GM23338 (cell line): ENCODE results near the gene MAPK11. TPM values are rescaled to one million over a fixed set of nuclear protein-coding genes. Genes with fewer than 3 reads are reported as not detected.

Source experiments
- ATAC-seq: fragments of 200-7000 bp; cut with Tn5 transposase; 3 replicates; pipeline ENCODE4 v1.9.1; 2020
- DNase-seq: peaks from one replicate; pipeline ENCODE4 v3.0.0-alpha.2; 2015; ENCODE audit warnings: low spot score
- H2AFZ ChIP-seq: fragments of 200-600 bp; sonication (generic); 2 replicates; pipeline ENCODE4 v1.8.0; 2016; ENCODE audit warnings: antibody characterized with exemption, mild to moderate bottlenecking, moderate library complexity
- H3F3A ChIP-seq: fragments of 200-600 bp; sonication (generic); replicated peaks from 2 replicates; pipeline ENCODE4 v1.8.0; 2017; ENCODE audit warnings: antibody characterized with exemption, mixed run types, low read depth
- H3K27ac ChIP-seq: fragments of 200-600 bp; sonication (generic); 2 replicates; pipeline ENCODE4 v1.6.1; 2016; ENCODE audit warnings: low read depth
- H3K27me3 ChIP-seq: fragments of 200-600 bp; sonication (generic); 2 replicates; pipeline ENCODE4 v1.8.0; 2016; ENCODE audit warnings: mild to moderate bottlenecking, mixed run types, moderate library complexity; ENCODE audit not compliant: insufficient read depth
- H3K36me3 ChIP-seq: fragments of 200-600 bp; sonication (generic); 2 replicates; pipeline ENCODE4 v1.8.0; 2016; ENCODE audit warnings: mild to moderate bottlenecking; ENCODE audit not compliant: insufficient read depth
- H3K4me1 ChIP-seq: fragments of 200-600 bp; sonication (generic); 2 replicates; pipeline ENCODE4 v1.8.0; 2016; ENCODE audit warnings: mild to moderate bottlenecking, moderate library complexity; ENCODE audit not compliant: insufficient read depth
- H3K4me2 ChIP-seq: fragments of 200-600 bp; sonication (generic); 2 replicates; pipeline ENCODE4 v1.7.1; 2017; ENCODE audit warnings: mixed run types
- H3K4me3 ChIP-seq: fragments of 200-600 bp; sonication (generic); 2 replicates; pipeline ENCODE4 v1.6.1; 2016; ENCODE audit warnings: mixed run types
- H3K79me2 ChIP-seq: fragments of 200-600 bp; sonication (generic); replicated peaks from 2 replicates; pipeline ENCODE4 v1.8.0; 2017; ENCODE audit warnings: mild to moderate bottlenecking; ENCODE audit not compliant: insufficient read depth
- H3K9me2 ChIP-seq: fragments of 200-600 bp; sonication (generic); 2 replicates; pipeline ENCODE4 v1.8.0; 2017; ENCODE audit not compliant: insufficient read depth
- H4K20me1 ChIP-seq: fragments of 200-600 bp; sonication (generic); replicated peaks from 2 replicates; pipeline ENCODE4 v1.8.0; 2017; ENCODE audit warnings: mild to moderate bottlenecking; ENCODE audit not compliant: insufficient read depth
- H3K27ac Mint-ChIP-seq: 2 replicates; pipeline ENCODE4 v1.8.0; 2020; ENCODE audit warnings: inconsistent platforms, mild to moderate bottlenecking, moderate library complexity, mixed read lengths
- H3K27me3 Mint-ChIP-seq: 3 replicates; pipeline ENCODE4 v1.8.0; 2022; ENCODE audit warnings: low read depth, mild to moderate bottlenecking, moderate library complexity, mixed read lengths, inconsistent platforms; ENCODE audit not compliant: insufficient read depth, poor library complexity
- H3K36me3 Mint-ChIP-seq: 3 replicates; pipeline ENCODE4 v1.8.0; 2021; ENCODE audit warnings: low read depth, mild to moderate bottlenecking, inconsistent platforms, moderate library complexity, mixed read lengths
- H3K4me1 Mint-ChIP-seq: 3 replicates; pipeline ENCODE4 v1.8.0; 2020; ENCODE audit warnings: mild to moderate bottlenecking, inconsistent platforms, mixed read lengths
- H3K4me3 Mint-ChIP-seq: 3 replicates; pipeline ENCODE4 v1.8.0; 2021; ENCODE audit warnings: moderate library complexity, mild to moderate bottlenecking, inconsistent platforms, mixed read lengths
- H3K9me3 Mint-ChIP-seq: 3 replicates; pipeline ENCODE4 v1.8.0; 2020; ENCODE audit warnings: moderate library complexity, mild to moderate bottlenecking, inconsistent platforms, mixed read lengths
- CREB1 ChIP-seq: fragments of 250-450 bp; sonication (Bioruptor Pico); IDR thresholded peaks from 2 replicates; pipeline ENCODE4 v1.5.0; 2020; ENCODE audit warnings: low read depth, mild to moderate bottlenecking, moderate library complexity
- JUNB ChIP-seq: IDR thresholded peaks from one replicate; pipeline ENCODE4 v1.6.1; 2016; ENCODE audit warnings: antibody characterized with exemption; ENCODE audit not compliant: unreplicated experiment
- NANOG ChIP-seq: IDR thresholded peaks from 2 replicates; pipeline ENCODE4 v1.6.1; 2016; ENCODE audit warnings: antibody characterized with exemption, borderline replicate concordance
- STAT1 ChIP-seq: IDR thresholded peaks from one replicate; pipeline ENCODE4 v1.6.1; 2016; ENCODE audit warnings: antibody characterized with exemption; ENCODE audit not compliant: unreplicated experiment
- ZNF331 ChIP-seq: fragments of 250-450 bp; sonication (Bioruptor Pico); IDR thresholded peaks from 2 replicates; pipeline ENCODE4 v1.5.0; 2020; ENCODE audit warnings: low read depth, mild to moderate bottlenecking, moderate library complexity
- polyA plus RNA-seq: library from polyadenylated mRNA; unstranded; fragments of >200 nt; fragmentation: Nextera tagmentation; extraction: Ambion mirVana; gene quantifications from 2 replicates; pipeline ENCODE4 v1.2.1, GENCODE V29; 2016
- total RNA-seq: library from RNA; depleted of rRNA; stranded (reverse); fragments of >200 nt; shearing (Covaris generic); gene quantifications from 2 replicates; pipeline ENCODE4 v1.2.3, GENCODE V29; 2014
- TF ChIP-seq, protein P1 (sequence below): IDR thresholded peaks from one replicate; pipeline ENCODE4 v1.6.1; 2018; ENCODE audit warnings: antibody characterized with exemption; ENCODE audit not compliant: unreplicated experiment
- TF ChIP-seq, protein P2 (sequence below), 2 experiments: fragments of 200-600 bp in 1 of 2; sonication (generic) in 1 of 2; conservative IDR thresholded peaks; 2 replicates each; pipeline versions ENCODE4 v1.5.1 to v1.6.1; 2016 to 2017; ENCODE audit warnings: antibody characterized with exemption in 2 of 2, low read depth in 2 of 2, mild to moderate bottlenecking in 2 of 2, moderate library complexity in 1 of 2
- TF ChIP-seq, protein P3 (sequence below): fragments of 250-450 bp; sonication (Bioruptor Pico); IDR thresholded peaks from 2 replicates; pipeline ENCODE4 v1.5.0; 2020; ENCODE audit warnings: mild to moderate bottlenecking, moderate library complexity

MAPK11 gene
- total and polyA plus RNA-seq, 2 experiments from 2014 or later, result 0.34 to 1.9 TPM

DNA sequence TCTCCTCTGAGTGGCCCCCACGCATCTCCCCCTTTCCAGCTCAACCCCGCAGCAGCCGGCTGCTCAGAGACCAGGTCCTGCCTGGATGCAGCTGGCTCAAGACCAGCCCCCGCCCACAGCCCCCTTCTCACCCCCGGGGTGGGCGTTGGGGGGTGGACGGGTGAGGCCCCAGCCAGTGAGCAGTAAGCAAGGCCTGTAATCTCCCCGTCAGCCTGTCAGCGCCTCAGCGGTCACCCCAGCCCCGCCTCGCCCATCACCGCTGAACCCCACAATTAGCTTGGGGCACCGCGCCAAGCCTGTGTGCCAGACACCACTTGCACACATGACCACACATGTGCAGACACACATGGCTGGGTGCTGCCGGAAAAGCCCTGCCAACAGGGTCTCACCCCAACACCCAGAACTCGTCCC, 31.4 kb upstream of the MAPK11 start:
- Mint-ChIP-seq H3K27ac (no peak overlapping the region), H3K27me3 (peaks cover 29% of the 10 kb centered on the region), H3K4me3 (no peak overlapping the region), H3K9me3 (no peaks in the 10 kb centered on the region), H3K4me1 (peaks cover 15% of the 10 kb centered on the region), H3K36me3 (no peaks in the 10 kb centered on the region)
- Histone ChIP-seq H3K9me2 (no peaks in the 10 kb centered on the region), H2AFZ (no peak overlapping the region), H3K79me2 (peaks cover 22% of the 10 kb centered on the region), H3K4me3 (no peak overlapping the region), H3K36me3 (no peaks in the 10 kb centered on the region), H3K4me1 (peaks cover 24% of the 10 kb centered on the region; the same call in 1 of the 2 replicates), H3F3A (no peaks in the 10 kb centered on the region), H3K4me2 (no peak overlapping the region), H3K27me3 (peaks cover 8% of the 10 kb centered on the region), H3K27ac (no peak overlapping the region), H4K20me1 (peaks cover 10% of the 10 kb centered on the region)
- TF ChIP-seq, protein P1, sequence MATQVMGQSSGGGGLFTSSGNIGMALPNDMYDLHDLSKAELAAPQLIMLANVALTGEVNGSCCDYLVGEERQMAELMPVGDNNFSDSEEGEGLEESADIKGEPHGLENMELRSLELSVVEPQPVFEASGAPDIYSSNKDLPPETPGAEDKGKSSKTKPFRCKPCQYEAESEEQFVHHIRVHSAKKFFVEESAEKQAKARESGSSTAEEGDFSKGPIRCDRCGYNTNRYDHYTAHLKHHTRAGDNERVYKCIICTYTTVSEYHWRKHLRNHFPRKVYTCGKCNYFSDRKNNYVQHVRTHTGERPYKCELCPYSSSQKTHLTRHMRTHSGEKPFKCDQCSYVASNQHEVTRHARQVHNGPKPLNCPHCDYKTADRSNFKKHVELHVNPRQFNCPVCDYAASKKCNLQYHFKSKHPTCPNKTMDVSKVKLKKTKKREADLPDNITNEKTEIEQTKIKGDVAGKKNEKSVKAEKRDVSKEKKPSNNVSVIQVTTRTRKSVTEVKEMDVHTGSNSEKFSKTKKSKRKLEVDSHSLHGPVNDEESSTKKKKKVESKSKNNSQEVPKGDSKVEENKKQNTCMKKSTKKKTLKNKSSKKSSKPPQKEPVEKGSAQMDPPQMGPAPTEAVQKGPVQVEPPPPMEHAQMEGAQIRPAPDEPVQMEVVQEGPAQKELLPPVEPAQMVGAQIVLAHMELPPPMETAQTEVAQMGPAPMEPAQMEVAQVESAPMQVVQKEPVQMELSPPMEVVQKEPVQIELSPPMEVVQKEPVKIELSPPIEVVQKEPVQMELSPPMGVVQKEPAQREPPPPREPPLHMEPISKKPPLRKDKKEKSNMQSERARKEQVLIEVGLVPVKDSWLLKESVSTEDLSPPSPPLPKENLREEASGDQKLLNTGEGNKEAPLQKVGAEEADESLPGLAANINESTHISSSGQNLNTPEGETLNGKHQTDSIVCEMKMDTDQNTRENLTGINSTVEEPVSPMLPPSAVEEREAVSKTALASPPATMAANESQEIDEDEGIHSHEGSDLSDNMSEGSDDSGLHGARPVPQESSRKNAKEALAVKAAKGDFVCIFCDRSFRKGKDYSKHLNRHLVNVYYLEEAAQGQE, result no peak
- TF ChIP-seq CREB1 (CRISPR knock-in tag) (no peak), ZNF331 (CRISPR knock-in tag) (no peak), NANOG (no peak), STAT1 (no peak), JUNB (no peak)
- TF ChIP-seq, protein P2, sequence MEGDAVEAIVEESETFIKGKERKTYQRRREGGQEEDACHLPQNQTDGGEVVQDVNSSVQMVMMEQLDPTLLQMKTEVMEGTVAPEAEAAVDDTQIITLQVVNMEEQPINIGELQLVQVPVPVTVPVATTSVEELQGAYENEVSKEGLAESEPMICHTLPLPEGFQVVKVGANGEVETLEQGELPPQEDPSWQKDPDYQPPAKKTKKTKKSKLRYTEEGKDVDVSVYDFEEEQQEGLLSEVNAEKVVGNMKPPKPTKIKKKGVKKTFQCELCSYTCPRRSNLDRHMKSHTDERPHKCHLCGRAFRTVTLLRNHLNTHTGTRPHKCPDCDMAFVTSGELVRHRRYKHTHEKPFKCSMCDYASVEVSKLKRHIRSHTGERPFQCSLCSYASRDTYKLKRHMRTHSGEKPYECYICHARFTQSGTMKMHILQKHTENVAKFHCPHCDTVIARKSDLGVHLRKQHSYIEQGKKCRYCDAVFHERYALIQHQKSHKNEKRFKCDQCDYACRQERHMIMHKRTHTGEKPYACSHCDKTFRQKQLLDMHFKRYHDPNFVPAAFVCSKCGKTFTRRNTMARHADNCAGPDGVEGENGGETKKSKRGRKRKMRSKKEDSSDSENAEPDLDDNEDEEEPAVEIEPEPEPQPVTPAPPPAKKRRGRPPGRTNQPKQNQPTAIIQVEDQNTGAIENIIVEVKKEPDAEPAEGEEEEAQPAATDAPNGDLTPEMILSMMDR (conservative IDR thresholded peaks at IDR 0.05; ENCODE audit: low read depth in 2 of 2), result no peak
- TF ChIP-seq, protein P3, sequence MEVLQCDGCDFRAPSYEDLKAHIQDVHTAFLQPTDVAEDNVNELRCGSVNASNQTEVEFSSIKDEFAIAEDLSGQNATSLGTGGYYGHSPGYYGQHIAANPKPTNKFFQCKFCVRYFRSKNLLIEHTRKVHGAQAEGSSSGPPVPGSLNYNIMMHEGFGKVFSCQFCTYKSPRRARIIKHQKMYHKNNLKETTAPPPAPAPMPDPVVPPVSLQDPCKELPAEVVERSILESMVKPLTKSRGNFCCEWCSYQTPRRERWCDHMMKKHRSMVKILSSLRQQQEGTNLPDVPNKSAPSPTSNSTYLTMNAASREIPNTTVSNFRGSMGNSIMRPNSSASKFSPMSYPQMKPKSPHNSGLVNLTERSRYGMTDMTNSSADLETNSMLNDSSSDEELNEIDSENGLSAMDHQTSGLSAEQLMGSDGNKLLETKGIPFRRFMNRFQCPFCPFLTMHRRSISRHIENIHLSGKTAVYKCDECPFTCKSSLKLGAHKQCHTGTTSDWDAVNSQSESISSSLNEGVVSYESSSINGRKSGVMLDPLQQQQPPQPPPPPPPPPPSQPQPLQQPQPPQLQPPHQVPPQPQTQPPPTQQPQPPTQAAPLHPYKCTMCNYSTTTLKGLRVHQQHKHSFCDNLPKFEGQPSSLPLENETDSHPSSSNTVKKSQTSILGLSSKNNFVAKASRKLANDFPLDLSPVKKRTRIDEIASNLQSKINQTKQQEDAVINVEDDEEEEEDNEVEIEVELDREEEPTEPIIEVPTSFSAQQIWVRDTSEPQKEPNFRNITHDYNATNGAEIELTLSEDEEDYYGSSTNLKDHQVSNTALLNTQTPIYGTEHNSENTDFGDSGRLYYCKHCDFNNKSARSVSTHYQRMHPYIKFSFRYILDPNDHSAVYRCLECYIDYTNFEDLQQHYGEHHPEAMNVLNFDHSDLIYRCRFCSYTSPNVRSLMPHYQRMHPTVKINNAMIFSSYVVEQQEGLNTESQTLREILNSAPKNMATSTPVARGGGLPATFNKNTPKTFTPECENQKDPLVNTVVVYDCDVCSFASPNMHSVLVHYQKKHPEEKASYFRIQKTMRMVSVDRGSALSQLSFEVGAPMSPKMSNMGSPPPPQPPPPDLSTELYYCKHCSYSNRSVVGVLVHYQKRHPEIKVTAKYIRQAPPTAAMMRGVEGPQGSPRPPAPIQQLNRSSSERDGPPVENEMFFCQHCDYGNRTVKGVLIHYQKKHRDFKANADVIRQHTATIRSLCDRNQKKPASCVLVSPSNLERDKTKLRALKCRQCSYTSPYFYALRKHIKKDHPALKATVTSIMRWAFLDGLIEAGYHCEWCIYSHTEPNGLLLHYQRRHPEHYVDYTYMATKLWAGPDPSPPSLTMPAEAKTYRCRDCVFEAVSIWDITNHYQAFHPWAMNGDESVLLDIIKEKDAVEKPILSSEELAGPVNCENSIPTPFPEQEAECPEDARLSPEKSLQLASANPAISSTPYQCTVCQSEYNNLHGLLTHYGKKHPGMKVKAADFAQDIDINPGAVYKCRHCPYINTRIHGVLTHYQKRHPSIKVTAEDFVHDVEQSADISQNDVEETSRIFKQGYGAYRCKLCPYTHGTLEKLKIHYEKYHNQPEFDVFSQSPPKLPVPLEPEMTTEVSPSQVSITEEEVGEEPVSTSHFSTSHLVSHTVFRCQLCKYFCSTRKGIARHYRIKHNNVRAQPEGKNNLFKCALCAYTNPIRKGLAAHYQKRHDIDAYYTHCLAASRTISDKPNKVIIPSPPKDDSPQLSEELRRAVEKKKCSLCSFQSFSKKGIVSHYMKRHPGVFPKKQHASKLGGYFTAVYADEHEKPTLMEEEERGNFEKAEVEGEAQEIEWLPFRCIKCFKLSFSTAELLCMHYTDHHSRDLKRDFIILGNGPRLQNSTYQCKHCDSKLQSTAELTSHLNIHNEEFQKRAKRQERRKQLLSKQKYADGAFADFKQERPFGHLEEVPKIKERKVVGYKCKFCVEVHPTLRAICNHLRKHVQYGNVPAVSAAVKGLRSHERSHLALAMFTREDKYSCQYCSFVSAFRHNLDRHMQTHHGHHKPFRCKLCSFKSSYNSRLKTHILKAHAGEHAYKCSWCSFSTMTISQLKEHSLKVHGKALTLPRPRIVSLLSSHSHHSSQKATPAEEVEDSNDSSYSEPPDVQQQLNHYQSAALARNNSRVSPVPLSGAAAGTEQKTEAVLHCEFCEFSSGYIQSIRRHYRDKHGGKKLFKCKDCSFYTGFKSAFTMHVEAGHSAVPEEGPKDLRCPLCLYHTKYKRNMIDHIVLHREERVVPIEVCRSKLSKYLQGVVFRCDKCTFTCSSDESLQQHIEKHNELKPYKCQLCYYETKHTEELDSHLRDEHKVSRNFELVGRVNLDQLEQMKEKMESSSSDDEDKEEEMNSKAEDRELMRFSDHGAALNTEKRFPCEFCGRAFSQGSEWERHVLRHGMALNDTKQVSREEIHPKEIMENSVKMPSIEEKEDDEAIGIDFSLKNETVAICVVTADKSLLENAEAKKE, result no peak
- DNase-seq (no peak), ATAC-seq (no peak)
